Coronary artery (tissue), 2 donors: ENCODE measurements around the gene ZBTB20.

Experiments used
- DNase-seq: peaks from one replicate; pipeline ENCODE4 v3.0.0-alpha.2; 2017; ENCODE audit warnings: low spot score
- H3K27ac ChIP-seq, 2 donors: fragments of 200-600 bp; sonication (generic); one replicate each; pipeline ENCODE4 v1.5.1; 2016 to 2019
- H3K4me3 ChIP-seq: fragments of 200-600 bp; sonication (generic); 2 replicates; pipeline ENCODE4 v1.5.1; 2016; ENCODE audit warnings: mild to moderate bottlenecking, moderate library complexity
- TF ChIP-seq, protein P1 (sequence below): fragments of 200-600 bp; sonication (generic); IDR thresholded peaks from one replicate; pipeline ENCODE4 v1.5.1; 2019; ENCODE audit warnings: antibody characterized with exemption

ZBTB20 gene

DNA sequence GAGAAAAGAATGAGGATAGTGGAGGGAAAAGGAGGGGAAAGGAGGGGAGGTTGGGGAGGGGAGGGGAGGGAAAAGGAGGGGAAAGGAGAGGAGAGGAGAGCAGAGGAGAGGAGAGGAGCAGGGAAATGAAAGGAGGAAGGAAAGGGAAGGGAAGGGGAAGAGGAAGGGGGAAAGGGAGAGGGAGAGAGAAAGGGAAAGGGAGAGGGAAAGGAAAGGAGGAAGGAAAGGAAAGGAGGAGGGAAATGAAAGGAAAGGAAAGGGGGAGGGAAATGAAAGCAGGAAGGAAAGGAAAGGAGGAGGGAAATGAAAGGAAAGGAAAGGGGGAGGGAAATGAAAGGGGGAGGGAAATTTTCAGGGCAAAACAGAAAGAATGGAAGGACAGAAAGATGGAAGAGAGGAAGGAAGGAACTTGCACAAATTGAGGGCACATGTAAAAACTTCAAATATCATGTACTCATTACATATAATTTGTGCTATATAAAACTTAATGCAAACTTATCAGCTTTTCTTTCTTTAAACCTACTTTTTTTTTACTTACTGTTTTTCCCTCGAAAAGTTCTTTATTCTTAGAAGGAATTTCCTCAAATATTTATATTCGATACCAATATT lies 148.0 kb downstream of the ZBTB20 start:
- DNase-seq, result no peak
- no peak overlapping the region for H3K4me3 ChIP-seq
- TF ChIP-seq, protein P1, sequence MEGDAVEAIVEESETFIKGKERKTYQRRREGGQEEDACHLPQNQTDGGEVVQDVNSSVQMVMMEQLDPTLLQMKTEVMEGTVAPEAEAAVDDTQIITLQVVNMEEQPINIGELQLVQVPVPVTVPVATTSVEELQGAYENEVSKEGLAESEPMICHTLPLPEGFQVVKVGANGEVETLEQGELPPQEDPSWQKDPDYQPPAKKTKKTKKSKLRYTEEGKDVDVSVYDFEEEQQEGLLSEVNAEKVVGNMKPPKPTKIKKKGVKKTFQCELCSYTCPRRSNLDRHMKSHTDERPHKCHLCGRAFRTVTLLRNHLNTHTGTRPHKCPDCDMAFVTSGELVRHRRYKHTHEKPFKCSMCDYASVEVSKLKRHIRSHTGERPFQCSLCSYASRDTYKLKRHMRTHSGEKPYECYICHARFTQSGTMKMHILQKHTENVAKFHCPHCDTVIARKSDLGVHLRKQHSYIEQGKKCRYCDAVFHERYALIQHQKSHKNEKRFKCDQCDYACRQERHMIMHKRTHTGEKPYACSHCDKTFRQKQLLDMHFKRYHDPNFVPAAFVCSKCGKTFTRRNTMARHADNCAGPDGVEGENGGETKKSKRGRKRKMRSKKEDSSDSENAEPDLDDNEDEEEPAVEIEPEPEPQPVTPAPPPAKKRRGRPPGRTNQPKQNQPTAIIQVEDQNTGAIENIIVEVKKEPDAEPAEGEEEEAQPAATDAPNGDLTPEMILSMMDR, result no peak
- H3K27ac ChIP-seq, result no peak overlapping the region

DNA sequence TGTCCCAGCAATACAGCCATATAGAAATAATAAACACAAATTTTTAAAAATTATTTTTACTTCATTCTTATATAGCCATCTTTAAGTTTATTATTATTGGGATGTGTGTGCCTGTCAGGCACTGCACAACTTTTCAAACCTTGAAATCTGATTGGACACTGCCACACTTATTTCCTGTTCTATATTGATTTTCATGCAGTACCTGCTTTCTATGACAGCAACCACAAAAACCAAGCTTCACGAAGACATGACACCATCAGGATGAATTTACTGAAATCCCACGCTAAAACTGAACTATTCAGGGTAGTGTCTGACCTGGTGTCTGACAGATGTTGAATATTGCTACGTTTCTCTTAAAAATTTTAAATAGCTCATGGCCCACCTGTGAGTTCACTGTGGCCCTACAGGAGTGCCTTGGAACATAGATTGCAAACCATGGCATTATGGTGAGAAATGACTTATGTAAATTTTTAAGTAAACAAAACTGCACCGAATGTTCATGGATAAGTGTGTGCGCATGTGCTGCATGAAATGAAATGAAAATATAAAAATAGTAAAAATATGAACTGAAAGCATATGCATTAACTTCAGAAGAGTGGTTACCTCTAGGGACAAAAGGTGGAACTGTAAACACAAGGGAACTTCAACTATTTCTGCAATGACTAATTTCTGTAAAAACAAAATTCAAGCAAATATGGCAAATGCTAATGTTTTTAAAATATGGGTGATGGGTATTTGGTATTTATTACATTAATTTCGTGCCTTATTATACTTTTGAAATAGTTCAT lies 152.3 kb downstream of the ZBTB20 start:
- Histone ChIP-seq H3K27ac (no peak overlapping the region), H3K4me3 (no peak overlapping the region)
- DNase-seq, result no peak
- TF ChIP-seq, protein P1, result no peak

DNA sequence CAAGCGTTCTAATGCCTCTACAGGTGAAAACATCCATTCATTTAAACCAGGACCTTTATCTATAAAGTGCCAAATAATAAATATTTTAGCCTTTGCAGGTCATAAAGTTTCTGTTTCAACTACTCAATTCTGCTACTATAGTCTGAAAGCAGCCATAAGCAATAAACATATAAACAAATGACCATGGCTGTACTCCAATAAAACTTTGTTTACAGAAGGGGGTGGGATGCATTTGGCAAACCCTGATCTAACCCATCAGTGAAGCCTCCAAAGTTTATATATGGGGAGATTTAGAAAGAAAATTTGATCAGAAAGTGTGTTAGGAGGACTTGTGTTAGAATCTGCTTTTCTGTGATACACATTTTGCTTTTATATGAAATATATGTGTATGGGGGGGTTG lies 161.3 kb downstream of the ZBTB20 start:
- TF ChIP-seq, protein P1, result no peak
- no peak for DNase-seq
- Histone ChIP-seq H3K27ac (no peak overlapping the region), H3K4me3 (no peak overlapping the region)

DNA sequence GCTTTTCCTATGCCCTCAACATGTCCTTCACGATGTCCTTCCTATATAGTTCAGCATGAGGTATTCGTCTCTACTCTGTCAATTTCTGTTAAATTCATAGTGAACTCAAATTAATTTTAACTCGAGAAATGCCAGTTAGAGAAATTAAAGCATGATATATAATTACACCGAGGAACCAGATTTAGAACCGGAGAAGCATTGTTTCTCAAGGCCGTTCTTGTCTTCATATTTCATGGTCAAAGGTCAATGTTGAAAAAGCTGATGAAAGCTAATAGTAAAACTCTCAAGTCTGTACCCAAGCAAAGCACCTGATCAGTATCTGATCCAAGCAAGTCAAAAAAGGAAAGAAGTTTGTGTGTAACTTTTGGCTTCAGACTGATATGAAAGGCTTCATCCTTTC lies 163.8 kb downstream of the ZBTB20 start:
- no peak for DNase-seq
- TF ChIP-seq, protein P1, result no peak

DNA sequence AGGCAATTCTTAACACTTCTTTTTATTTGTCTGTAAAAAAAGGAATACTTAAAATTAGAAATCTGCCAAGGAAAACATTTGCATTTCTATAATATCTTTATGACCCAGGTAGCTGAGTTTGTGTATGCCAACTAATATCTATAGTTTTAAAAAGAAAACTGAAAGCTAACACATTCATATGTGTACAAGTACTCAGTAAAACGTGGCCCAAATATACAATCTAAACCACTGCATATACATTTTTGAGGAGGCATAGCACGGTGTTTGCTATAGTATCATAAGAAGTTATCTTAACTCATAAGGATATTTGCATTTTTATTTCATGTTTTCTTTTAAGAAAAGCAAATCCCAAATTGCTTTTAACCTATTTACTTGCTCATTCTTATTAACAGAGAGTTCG lies 172.7 kb downstream of the ZBTB20 start:
- TF ChIP-seq, protein P1, result no peak
- Histone ChIP-seq H3K4me3 (no peak overlapping the region), H3K27ac (no peak overlapping the region)
- no peak for DNase-seq

More for the DNA sequence above, 163.8 kb downstream of the ZBTB20 start:
- H3K27ac ChIP-seq, result no peak overlapping the region
- H3K4me3 ChIP-seq, result no peak overlapping the region

DNA sequence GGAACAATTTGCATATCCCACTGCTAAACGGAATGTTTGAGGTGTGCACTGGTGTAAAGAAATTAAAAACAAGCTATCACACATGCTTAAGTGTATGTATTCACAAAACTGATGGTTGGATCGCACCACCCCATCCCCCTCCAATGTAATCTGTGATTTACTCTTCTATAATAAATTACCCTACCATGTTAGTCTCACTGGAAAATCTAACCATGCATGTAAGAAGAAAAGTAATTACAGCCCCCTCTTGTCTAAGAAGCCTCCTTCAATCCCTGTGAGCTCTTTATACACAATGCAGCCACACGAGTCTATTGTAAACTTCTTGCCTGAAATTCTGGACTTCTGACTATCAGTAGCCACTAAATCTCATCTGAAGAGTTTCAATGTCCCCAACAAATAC lies 173.6 kb downstream of the ZBTB20 start:
- Histone ChIP-seq H3K27ac (no peak overlapping the region), H3K4me3 (no peak overlapping the region)
- TF ChIP-seq, protein P1, result no peak
- no peak for DNase-seq

DNA sequence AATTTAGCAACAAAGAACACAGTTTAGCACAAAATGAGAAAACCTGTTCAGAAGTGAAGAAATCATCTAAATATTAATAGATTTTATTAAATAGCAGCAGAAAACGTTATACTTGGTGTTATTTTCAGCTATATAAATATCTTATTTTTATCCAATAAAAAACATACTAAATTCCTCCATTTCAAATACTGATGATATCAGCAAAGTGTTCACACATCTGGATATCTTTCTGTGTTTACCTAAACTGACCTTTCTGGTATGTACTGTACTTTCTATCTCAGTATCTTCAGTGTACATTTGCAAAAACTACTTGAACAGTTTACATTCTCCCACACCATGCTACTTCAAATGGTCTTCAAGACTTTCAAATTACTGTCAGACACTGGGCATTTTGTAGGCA lies 179.9 kb downstream of the ZBTB20 start:
- TF ChIP-seq, protein P1, result no peak
- no peak for DNase-seq
- Histone ChIP-seq H3K27ac (no peak overlapping the region), H3K4me3 (no peak overlapping the region)
